ENCODE measurements around the gene ACAA2.

- TF ChIP-seq CTCF (IDR thresholded peaks at IDR 0.05) (no peak), ELK1 (IDR thresholded peaks at IDR 0.05; ENCODE audit: low read depth, low read length) (no peak), CHD2 (IDR thresholded peaks at IDR 0.05; ENCODE audit: low read length, partially characterized antibody) (no peak), POLR2A (IDR thresholded peaks at IDR 0.05; ENCODE audit: low read length) (no peak), GATA3 (IDR thresholded peaks at IDR 0.05; ENCODE audit: borderline replicate concordance) (no peak), ZSCAN20 (CRISPR knock-in tag; IDR thresholded peaks at IDR 0.05) (no peak), POLR2AphosphoS2 (conservative IDR thresholded peaks at IDR 0.05; ENCODE audit: low read length) (no peak)
Measured at GRCh38 chr18:49733896-49734585, 79.3 kb downstream of the ACAA2 start.

Measured in A549 (cell line).